HepG2 (cell line): ENCODE data around the gene ZBTB34. TPM values are rescaled to one million over a fixed set of nuclear protein-coding genes. Genes with fewer than 3 reads are reported as not detected.

Experiments
- ATAC-seq: fragments of 200-7000 bp; cut with Tn5 transposase; 3 replicates; pipeline ENCODE4 v1.9.1; 2020; ENCODE audit warnings: mild to moderate bottlenecking, moderate library complexity
- BruUV-seq: library from RNA; stranded (reverse); fragments of 400-500 nt; replicated peaks from 2 replicates; lab custom pipeline; 2021; lab: Mats Ljungman, UMichigan
- CTCF ChIA-PET: fragments of 300-600 bp; formaldehyde crosslinking; extraction: SDS; loops from one replicate; lab custom pipeline; 2021; ENCODE audit warnings: low total read pairs, inconsistent platforms, low intra/inter-chr PET ratio; lab: Yijun Ruan, JAX
- POLR2A ChIA-PET: fragments of 350-600 bp; sonication (Branson Sonifier 250); formaldehyde crosslinking; loops from one replicate; lab custom pipeline; 2020; ENCODE audit warnings: antibody characterized with exemption, inconsistent platforms; lab: Yijun Ruan, JAX
- DNase-seq: peaks from one replicate; pipeline ENCODE4 v3.0.0-alpha.2; 2015; ENCODE audit warnings: low spot score
- FAIRE-seq: peaks from 3 replicates; lab custom pipeline; 2011; peaks lifted over from hg19 to GRCh38; lab: Jason Lieb, UNC
- H2AFZ ChIP-seq: one replicate; pipeline ENCODE4 v1.6.1; 2011; ENCODE audit warnings: low read length, inconsistent platforms
- H3K27ac ChIP-seq: fragments of 300-600 bp; 3 replicates; pipeline ENCODE4 v1.8.0; 2011; ENCODE audit warnings: mixed run types, mild to moderate bottlenecking, mixed read lengths, low read length, inconsistent platforms; ENCODE audit not compliant: insufficient read depth; ENCODE audit errors: extremely low read length
- H3K27me3 ChIP-seq, 2 experiments: fragments of 200-600 bp in 1 of 2; 2 replicates in 1 of 2; 3 replicates in 1 of 2; pipeline versions ENCODE4 v1.6.0 to v1.8.0; 2011; ENCODE audit warnings: low read length in 2 of 2, mild to moderate bottlenecking in 2 of 2, moderate library complexity in 2 of 2, inconsistent platforms in 1 of 2; ENCODE audit not compliant: insufficient read depth in 2 of 2, control insufficient read depth in 1 of 2
- H3K36me3 ChIP-seq, 2 experiments: fragments of 200-600 bp in 1 of 2; replicated peaks in 1 of 2; 2 replicates in 1 of 2; 3 replicates in 1 of 2; pipeline versions ENCODE4 v1.5.1 to v1.8.0; 2011; ENCODE audit warnings: low read length in 2 of 2, inconsistent platforms in 1 of 2; ENCODE audit not compliant: insufficient read depth in 2 of 2, control insufficient read depth in 1 of 2
- H3K4me1 ChIP-seq: 2 replicates; pipeline ENCODE4 v1.5.1; 2012; ENCODE audit warnings: low read length, inconsistent platforms; ENCODE audit not compliant: insufficient read depth
- H3K4me2 ChIP-seq: 2 replicates; pipeline ENCODE4 v1.6.0; 2011; ENCODE audit warnings: low read depth, low read length, inconsistent platforms
- H3K4me3 ChIP-seq, 3 experiments: fragments of 200-600 bp in 1 of 3; sonication (generic), shearing (Covaris generic) in 1 of 3; replicated peaks in 1 of 3; 2 replicates each; pipeline ENCODE4 v1.5.1; 2011 to 2016; ENCODE audit warnings: low read length in 3 of 3, inconsistent platforms in 2 of 3, low read depth in 2 of 3, mild to moderate bottlenecking in 2 of 3, control low read depth in 1 of 3, mixed read lengths in 1 of 3; ENCODE audit not compliant: insufficient read depth in 1 of 3
- H3K79me2 ChIP-seq: one replicate; pipeline ENCODE4 v1.6.1; 2011; ENCODE audit warnings: low read length, inconsistent platforms; ENCODE audit not compliant: insufficient read depth
- H3K9ac ChIP-seq: 2 replicates; pipeline ENCODE4 v1.6.0; 2011; ENCODE audit warnings: mild to moderate bottlenecking, low read depth, low read length, inconsistent platforms; ENCODE audit not compliant: insufficient read depth
- H3K9me3 ChIP-seq: 2 replicates; pipeline ENCODE4 v1.5.1; 2012; ENCODE audit warnings: mild to moderate bottlenecking, low read length
- H4K20me1 ChIP-seq: 2 replicates; pipeline ENCODE4 v1.6.0; 2011; ENCODE audit warnings: inconsistent platforms, mild to moderate bottlenecking, low read length, moderate library complexity; ENCODE audit not compliant: insufficient read depth
- CCDC6 ChIP-seq: sonication (generic); formaldehyde crosslinking; IDR thresholded peaks from 2 replicates; pipeline ENCODE4 v1.8.1; 2022; ENCODE audit warnings: mild to moderate bottlenecking, missing genetic modification reagents, moderate library complexity
- KAT7 ChIP-seq: IDR thresholded peaks from 2 replicates; pipeline ENCODE4 v1.6.1; 2018; ENCODE audit warnings: borderline replicate concordance, missing compliant biosample characterization
- LCORL ChIP-seq, 2 experiments: fragments of 450-650 bp in 1 of 2; sonication (generic) in 1 of 2; formaldehyde crosslinking in 1 of 2; IDR thresholded peaks; 2 replicates each; pipeline versions ENCODE4 v1.5.0 to v1.6.1; 2017 to 2020; ENCODE audit warnings: antibody characterized with exemption in 1 of 2, missing genetic modification reagents in 1 of 2
- PCBP1 ChIP-seq: fragments of 200-400 bp; formaldehyde crosslinking; IDR thresholded peaks from 2 replicates; pipeline ENCODE4 v1.6.1; 2017; ENCODE audit warnings: mild to moderate bottlenecking, low read depth, low read length, borderline replicate concordance
- WIZ ChIP-seq: sonication (generic); formaldehyde crosslinking; IDR thresholded peaks from 2 replicates; pipeline ENCODE4 v1.5.1; 2020; ENCODE audit warnings: mild to moderate bottlenecking, missing genetic modification reagents
- ZNF136 ChIP-seq: sonication (generic); formaldehyde crosslinking; IDR thresholded peaks from 2 replicates; pipeline ENCODE4 v1.8.1; 2022; ENCODE audit warnings: low read depth, mild to moderate bottlenecking, moderate library complexity, missing genetic modification reagents
- WGBS: methylation state at CpG from one replicate; pipeline ENCODE4 v1.1.6; 2017; ENCODE audit warnings: low lambda C conversion rate; 5-methylcytosine and 5-hydroxymethylcytosine counted together
- in situ Hi-C: cut with HindIII; loops from 2 replicates; pipeline ENCODE4 v1.10.0; 2017; ENCODE audit warnings: low pct_unique_long_range_greater_than_20kb; ENCODE audit not compliant: extremely low pct_ligation_motif_present
- intact Hi-C: fragments of 100-400 bp; cut with micrococcal nuclease; formaldehyde crosslinking; loops from one replicate; pipeline ENCODE4 v1.10.0; 2022; ENCODE audit not compliant: unreplicated experiment
- polyA plus RNA-seq, 8 experiments: library from polyadenylated mRNA; depleted of rRNA in 3 of 8; stranded (reverse) in 7 of 8; unstranded in 1 of 8; fragments of >200 nt; fragmentation: Illumina TruSeq in 4 of 8; extraction: Trizol in 4 of 8; gene quantifications; 2 replicates each; pipeline versions ENCODE4 v1.2.1 to v1.2.3, GENCODE V29; 2011 to 2016; ENCODE audit warnings: low read depth in 4 of 8, missing spikeins in 1 of 8, mixed read lengths in 1 of 8; ENCODE audit not compliant: insufficient read depth in 1 of 8
- total RNA-seq, 5 experiments: library from RNA; depleted of rRNA; stranded (reverse); fragments of >200 nt; fragmentation: Illumina TruSeq; extraction: Trizol; gene quantifications; 2 replicates each; pipeline ENCODE4 v1.2.3, GENCODE V29; 2016; ENCODE audit warnings: low read depth in 1 of 5
- TF ChIP-seq, protein P1 (sequence below): sonication (generic); formaldehyde crosslinking; IDR thresholded peaks from 2 replicates; pipeline ENCODE4; 2020; ENCODE audit warnings: missing genetic modification reagents, mild to moderate bottlenecking, borderline replicate concordance
- TF ChIP-seq, protein P2 (sequence below): IDR thresholded peaks from 2 replicates; pipeline ENCODE4 v1.6.1; 2016; ENCODE audit warnings: low read depth, missing genetic modification reagents, missing compliant biosample characterization

Gene ZBTB34
- total and polyA plus RNA-seq, 2 of the 13 experiments (the other 11 are each of a cell fraction or from before 2014, with no cell fraction given), result 5.9 to 8.7 TPM

- Histone ChIP-seq H3K4me2 (no peak overlapping the region), H3K9me3 (no peaks in the 10 kb centered on the region), H4K20me1 (no peaks in the 10 kb centered on the region), H3K79me2 (peaks cover 25% of the 10 kb centered on the region), H3K4me1 (peaks cover 14% of the 10 kb centered on the region), H3K4me3 (no peak overlapping the region), H3K36me3 (peaks cover 11 to 19% of the 10 kb centered on the region in 2 experiments; a peak in 4 of 5 replicates), H3K27me3 (no peaks in the 10 kb centered on the region), H2AFZ (no peak overlapping the region), H3K9ac (no peak overlapping the region), H3K27ac (no peak overlapping the region)
- CTCF ChIA-PET, result no interaction called here
- DNase-seq (no peak), ATAC-seq (no peak), FAIRE-seq (no peak)
- no TSS peak for BruUV-seq
- POLR2A ChIA-PET, result no interaction called here
- intact Hi-C loops (no loop called here), in situ Hi-C loops (no loop called here)
- WGBS, result 92% methylated on average over 4 of the region's 4 CpGs
- no peak for TF ChIP-seq PCBP1
- no peak for TF ChIP-seq LCORL (IDR thresholded peaks at IDR 0.05)
- TF ChIP-seq LCORL (CRISPR knock-in tag; IDR thresholded peaks at IDR 0.05), result no peak
- no peak for TF ChIP-seq KAT7 (CRISPR knock-in tag)
- TF ChIP-seq, protein P1, sequence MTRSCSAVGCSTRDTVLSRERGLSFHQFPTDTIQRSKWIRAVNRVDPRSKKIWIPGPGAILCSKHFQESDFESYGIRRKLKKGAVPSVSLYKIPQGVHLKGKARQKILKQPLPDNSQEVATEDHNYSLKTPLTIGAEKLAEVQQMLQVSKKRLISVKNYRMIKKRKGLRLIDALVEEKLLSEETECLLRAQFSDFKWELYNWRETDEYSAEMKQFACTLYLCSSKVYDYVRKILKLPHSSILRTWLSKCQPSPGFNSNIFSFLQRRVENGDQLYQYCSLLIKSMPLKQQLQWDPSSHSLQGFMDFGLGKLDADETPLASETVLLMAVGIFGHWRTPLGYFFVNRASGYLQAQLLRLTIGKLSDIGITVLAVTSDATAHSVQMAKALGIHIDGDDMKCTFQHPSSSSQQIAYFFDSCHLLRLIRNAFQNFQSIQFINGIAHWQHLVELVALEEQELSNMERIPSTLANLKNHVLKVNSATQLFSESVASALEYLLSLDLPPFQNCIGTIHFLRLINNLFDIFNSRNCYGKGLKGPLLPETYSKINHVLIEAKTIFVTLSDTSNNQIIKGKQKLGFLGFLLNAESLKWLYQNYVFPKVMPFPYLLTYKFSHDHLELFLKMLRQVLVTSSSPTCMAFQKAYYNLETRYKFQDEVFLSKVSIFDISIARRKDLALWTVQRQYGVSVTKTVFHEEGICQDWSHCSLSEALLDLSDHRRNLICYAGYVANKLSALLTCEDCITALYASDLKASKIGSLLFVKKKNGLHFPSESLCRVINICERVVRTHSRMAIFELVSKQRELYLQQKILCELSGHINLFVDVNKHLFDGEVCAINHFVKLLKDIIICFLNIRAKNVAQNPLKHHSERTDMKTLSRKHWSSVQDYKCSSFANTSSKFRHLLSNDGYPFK (CRISPR knock-in tag), result no peak
- TF ChIP-seq WIZ (CRISPR knock-in tag), result no peak
- TF ChIP-seq, protein P2, sequence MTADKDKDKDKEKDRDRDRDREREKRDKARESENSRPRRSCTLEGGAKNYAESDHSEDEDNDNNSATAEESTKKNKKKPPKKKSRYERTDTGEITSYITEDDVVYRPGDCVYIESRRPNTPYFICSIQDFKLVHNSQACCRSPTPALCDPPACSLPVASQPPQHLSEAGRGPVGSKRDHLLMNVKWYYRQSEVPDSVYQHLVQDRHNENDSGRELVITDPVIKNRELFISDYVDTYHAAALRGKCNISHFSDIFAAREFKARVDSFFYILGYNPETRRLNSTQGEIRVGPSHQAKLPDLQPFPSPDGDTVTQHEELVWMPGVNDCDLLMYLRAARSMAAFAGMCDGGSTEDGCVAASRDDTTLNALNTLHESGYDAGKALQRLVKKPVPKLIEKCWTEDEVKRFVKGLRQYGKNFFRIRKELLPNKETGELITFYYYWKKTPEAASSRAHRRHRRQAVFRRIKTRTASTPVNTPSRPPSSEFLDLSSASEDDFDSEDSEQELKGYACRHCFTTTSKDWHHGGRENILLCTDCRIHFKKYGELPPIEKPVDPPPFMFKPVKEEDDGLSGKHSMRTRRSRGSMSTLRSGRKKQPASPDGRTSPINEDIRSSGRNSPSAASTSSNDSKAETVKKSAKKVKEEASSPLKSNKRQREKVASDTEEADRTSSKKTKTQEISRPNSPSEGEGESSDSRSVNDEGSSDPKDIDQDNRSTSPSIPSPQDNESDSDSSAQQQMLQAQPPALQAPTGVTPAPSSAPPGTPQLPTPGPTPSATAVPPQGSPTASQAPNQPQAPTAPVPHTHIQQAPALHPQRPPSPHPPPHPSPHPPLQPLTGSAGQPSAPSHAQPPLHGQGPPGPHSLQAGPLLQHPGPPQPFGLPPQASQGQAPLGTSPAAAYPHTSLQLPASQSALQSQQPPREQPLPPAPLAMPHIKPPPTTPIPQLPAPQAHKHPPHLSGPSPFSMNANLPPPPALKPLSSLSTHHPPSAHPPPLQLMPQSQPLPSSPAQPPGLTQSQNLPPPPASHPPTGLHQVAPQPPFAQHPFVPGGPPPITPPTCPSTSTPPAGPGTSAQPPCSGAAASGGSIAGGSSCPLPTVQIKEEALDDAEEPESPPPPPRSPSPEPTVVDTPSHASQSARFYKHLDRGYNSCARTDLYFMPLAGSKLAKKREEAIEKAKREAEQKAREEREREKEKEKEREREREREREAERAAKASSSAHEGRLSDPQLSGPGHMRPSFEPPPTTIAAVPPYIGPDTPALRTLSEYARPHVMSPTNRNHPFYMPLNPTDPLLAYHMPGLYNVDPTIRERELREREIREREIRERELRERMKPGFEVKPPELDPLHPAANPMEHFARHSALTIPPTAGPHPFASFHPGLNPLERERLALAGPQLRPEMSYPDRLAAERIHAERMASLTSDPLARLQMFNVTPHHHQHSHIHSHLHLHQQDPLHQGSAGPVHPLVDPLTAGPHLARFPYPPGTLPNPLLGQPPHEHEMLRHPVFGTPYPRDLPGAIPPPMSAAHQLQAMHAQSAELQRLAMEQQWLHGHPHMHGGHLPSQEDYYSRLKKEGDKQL (CRISPR knock-in tag), result no peak
- no peak for TF ChIP-seq CCDC6 (CRISPR knock-in tag)
- TF ChIP-seq ZNF136 (CRISPR knock-in tag), result no peak
Observed at GRCh38 chr9:126876531-126876930, 16.1 kb downstream of the ZBTB34 start.
